GM04503 (cell line): Measurements from ENCODE around the gene MYCBPAP.
"Not testable (repeated sequence)": the region's sequence is repeated elsewhere in the genome, so short reads cannot be mapped to it uniquely, and the experiment has no call there.

Source experiments
- DNase-seq: peaks from one replicate; pipeline ENCODE4 v3.0.0-alpha.2; 2012; ENCODE audit warnings: low read depth

The MYCBPAP gene

GRCh38 chr17:50472286-50472685 is 36.0 kb upstream of the MYCBPAP start:
- no peak for DNase-seq

DNA sequence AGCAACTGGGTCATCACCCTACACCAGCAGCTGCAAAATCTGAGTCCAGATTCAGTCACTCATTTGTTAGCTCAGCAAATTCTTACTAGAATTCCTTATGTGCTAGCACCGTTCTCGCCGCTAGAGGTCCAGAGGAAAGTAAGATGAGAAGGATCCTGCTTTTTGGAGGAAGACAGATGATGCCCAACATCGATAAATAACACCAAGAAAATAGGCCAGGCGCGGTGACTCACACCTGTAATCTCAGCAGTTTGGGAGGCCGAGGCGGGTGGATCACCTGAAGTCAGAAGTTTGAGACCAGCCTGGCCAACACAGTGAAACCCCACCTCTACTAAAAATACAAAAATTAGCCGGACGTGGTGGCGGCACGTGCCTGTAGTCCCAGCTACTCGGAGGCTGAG is 35.5 kb upstream of the MYCBPAP start:
- not testable (repeated sequence) for DNase-seq

GRCh38 chr17:50473901-50474300 is 34.3 kb upstream of the MYCBPAP start:
- no peak for DNase-seq

DNA sequence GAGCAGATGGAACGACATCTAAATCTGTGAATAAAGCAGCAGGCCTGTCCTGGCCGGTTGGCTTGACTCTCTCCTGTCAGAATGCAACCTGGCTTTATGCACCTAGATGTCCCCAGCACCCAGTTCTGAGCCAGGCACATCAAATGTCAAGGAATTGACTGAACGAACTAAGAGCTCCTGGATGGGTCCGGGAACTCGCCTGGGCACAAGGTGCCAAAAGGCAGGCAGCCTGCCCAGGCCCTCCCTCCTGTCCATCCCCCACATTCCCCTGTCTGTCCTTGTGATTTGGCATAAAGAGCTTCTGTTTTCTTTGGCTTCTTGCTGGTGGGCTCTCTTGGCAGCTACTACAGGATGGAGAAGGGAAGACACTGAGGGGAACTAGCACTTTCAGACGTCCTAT is 33.7 kb upstream of the MYCBPAP start:
- DNase-seq: no peak

DNA sequence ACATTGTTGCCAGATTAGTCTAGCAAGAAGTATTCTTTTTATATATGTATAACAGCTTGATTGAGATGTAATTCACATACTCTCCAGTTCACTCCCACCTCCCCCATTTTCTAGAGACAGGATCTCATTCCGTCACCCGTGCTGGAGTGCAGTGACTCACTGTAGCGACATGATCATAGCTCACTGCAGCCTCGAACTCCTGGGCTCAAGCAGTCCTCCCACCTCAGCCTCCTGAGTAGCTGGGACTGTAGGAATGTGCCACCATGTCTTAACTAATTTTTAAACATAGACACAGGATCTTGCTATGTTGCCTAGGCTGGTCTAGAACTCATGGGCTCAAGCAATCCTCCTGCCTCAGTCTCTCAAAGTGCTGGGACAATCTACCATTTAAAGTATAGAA is 32.9 kb upstream of the MYCBPAP start:
- no peak for DNase-seq

GRCh38 chr17:50475775-50476544 is 32.3 kb upstream of the MYCBPAP start:
- not testable (repeated sequence) for DNase-seq

DNA sequence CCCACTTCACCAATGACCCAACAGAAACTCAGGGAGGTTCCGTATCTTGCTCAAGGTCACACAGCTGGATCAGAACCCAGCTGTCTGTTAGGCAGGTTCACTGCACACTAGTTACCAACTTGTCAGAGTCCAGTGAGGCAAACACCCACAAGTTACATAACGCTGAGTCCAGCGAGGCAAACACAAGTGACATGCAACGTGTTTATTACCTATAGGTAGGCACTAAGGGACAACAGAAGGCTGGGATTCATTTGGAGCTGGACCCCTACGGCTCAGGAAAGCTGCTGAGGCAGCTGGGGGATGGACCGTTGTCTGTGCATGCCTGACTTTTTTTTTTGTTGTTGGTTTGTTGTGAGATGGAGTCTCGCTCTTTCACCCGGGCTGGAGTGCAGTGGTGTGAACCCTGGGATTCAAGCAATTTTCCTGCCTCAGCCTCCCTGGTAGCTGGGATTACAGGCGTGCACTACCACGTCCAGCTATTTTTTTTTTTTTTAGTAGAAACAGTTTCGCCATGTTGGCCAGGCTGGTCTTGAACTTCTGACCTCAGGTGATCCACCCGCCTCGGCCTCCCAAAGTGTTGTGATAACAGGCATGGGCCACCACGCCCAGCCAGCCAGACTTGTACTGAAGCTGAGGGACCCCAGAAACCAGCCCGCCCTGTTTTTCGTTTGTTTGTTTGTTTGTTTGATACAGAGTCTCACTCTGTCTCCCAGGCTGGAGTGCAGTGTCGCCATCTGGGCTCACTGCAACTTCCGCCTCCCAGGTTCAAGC is 31.5 kb upstream of the MYCBPAP start:
- no peak for DNase-seq

DNA sequence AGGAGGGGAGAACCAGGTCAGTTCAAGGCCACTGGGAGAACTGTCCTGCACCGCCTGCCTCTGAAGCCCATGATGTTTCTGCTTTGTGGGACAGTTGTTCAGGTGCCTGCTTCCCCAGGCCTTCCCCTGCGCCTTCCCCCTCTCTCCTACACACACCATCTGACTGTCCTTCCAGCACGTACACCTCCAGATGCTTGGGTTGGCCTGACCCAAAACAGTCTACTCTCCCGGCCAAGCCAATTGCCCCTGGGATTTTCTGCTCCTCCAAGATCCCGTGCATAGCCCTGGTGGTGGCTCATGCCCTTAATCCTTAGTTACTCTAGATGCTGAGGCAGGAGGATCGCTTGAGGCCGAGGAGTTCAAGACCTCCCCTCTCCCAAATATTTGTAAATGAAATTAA is 30.3 kb upstream of the MYCBPAP start:
- no peak for DNase-seq

- peak; percentile 37 for DNase-seq
Observed at GRCh38 chr17:50478391-50479381, 29.6 kb upstream of the MYCBPAP start, which contains the start of gene RSAD1. TSS of gene RSAD1 (plus strand) at chr17:50478860. CDS start at chr17:50478885, 25 bp downstream.

- no peak for DNase-seq
Observed at GRCh38 chr17:50479522-50480141, 28.6 kb upstream of the MYCBPAP start.

DNA sequence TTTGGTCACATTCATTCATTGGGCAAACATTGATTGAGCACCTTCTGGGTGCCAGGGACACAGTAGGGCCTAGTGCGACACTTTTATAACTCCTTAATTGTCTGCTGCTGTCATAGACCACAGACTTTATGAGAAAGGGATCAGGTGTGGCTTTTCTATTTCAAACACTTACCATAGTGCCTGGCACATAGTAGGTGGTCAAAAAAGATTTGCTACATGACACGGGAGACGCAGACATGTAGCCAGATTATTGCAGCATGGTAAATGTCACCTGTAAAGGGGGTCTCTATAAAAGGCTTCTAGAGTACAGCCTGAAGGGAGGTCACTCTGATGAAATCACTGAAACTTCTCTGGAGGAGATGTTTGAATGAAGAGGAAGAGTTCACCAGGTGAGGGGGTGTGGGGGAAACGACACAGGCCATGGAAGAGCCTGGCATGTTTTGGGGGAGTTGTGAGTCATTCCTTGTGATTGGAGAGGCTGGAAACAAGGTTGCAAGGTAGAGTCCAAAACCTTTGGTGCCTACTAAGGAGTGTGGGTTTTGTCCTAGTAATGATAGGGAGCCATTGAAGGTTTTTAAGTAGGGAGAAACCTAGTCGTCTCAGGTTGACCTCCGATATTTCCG is 28.0 kb upstream of the MYCBPAP start:
- no peak for DNase-seq

DNA sequence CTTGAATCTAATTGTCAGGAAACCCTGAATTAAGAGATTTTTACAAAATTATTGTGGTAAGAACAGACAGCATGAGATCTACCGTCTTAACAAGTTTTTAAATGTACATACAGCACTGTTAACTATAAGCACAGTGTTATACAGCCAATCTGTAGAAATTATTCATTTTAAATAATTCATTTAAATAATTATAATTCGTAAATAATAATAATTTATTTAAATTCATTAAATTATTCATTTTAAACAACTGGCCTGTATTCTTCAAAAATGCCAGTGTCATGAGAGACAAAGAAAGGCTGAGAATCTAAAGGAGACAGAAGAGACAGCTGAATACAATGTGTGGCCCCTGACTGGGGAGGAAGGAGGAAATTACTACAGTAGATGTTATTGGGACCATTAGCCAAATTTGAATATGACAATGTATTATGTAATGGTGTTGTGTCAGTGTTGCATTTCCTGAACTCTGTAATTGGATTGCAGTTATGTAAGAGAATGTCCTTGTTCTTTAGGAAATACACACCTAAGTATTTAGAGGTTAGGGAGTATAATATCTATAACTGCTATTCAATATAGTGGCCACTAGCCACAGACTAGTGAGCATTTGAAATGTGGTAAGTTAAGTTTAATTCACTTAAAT is 27.3 kb upstream of the MYCBPAP start:
- DNase-seq: no peak

GRCh38 chr17:50481648-50482047 is 26.6 kb upstream of the MYCBPAP start:
- no peak for DNase-seq

DNA sequence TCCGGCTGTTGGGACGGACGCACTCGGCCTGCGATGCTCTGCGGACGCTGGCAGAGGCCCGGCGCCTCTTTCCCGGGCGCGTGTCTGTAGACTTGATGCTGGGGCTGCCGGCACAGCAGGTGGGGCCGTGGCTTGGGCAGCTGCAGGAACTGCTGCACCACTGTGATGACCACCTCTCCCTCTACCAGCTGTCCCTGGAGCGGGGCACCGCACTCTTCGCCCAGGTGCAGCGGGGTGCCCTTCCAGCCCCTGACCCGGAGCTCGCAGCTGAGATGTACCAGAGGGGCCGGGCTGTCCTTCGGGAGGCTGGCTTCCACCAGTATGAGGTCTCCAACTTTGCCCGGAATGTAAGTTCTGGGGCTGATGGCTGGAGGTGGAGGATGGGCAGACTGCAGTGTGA is 26.1 kb upstream of the MYCBPAP start:
- no peak for DNase-seq

- DNase-seq: peak; percentile 81
Observed at GRCh38 chr17:50482516-50482915, 25.7 kb upstream of the MYCBPAP start.

DNA sequence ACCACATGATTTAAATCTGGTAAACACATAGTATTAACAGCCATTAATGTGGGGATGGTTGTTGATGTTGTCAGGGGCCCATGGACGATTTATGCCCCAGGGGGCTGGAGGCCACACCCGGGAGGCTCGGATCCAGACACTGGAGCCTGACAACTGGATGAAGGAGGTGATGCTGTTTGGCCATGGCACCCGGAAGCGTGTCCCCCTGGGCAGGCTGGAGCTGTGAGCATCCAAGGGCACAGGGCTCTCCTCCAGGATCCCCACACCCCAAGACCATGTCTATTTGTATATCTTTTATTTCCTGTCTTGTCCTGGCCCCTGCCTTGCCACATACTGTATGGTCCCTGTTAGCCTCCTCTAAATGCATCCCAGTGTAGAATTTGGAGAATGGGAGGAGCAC is 25.0 kb upstream of the MYCBPAP start:
- no peak for DNase-seq

DNA sequence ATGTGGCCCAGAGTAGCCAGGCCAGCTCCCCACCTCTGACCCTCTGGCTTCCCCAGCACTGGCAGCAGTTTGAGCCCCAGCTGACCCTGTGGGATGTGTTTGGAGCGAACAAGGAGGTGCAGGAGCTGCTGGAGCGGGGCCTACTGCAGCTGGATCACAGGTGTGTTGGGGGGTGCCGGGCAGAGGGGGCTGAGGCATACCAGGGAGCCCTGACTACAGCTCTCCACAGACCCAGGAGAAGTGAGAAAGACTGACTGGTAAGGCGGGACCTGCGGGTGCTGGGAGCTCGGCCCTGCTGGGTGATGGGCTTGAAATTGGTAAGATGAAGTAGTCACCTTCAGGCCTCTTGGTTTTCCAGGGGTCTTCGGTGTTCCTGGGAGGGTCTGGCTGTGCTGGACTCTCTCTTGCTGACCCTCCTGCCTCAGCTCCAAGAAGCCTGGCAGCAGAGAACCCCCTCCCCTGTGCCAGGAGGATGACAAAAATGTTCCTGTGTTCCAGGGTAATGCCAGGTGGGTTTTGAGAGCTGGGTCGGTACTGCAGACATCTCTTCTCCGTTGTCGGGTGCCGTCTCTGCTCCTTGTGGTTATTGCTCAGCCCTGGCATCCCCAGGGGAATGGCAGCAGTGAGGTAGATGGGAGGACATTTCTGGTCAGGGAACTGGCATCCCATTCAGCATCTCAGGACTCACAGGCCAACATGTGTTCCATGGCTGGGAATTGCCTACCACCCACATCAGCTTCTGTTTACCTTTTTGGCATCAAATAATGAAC is 23.7 kb upstream of the MYCBPAP start:
- no peak for DNase-seq

DNA sequence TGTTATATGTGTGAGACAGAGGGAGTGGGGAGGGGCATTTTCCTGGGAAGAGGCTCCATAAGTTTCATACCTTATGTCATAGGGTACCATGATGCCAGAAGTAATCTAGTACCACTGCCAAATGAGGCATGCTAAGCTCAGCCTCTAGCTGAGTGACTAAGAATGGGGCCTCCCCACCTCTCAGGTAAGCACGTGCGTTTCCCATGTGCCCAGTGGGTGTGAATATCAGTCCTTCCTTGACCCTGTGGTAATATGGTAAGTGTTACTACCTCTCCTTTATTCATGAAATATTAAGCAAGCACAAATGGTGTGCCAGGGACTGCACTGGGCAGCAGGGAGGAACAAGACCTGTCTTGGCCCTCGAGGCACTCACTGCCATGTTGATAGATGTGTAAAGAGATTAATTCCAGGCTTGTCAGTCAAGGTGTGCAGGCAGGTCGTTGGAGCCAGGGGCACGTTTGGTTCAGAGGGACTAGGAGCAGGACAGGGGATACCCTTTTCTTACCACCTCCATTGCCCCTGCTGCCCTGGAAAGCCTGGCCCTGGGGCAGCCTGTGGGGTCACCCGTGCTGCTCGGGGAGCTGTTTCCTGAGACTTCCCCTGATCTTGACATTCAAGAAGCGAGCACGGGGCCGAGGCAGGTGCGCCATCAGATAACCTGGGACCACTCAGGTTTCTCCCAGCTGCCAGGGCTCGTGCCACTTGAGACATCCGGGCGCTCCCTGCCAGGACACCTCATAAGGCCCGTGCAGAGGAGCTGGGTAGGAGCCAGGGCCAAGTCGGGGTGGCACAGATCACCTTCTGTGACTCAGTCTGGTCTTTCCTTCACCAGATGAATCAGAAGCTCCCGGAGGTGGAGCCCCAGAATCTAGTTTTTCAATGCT is 20.8 kb upstream of the MYCBPAP start:
- no peak for DNase-seq

DNA sequence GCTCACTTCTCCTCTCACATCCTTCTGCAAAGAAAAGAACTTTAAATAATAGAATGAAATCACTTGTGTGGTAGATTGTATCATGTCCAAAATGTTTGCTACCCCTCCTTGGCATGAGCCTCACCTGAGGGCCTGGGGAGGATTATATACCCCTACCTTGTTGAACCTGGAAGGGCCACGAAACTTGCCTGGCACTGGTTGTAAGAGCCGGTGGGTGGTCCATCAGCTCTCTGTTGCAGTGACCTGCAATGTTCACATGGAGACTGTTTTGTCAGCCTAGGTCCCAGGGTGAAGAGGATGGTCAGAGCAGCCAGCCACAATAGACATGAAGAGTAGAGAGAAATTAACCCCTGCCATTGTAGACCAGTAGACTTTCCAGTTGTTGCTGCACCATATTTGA is 19.4 kb upstream of the MYCBPAP start:
- DNase-seq: no peak
